GM19035 (cell line): ENCODE data around the gene PLCD1.
A peak's percentile ranks its signal among the peaks of the same experiment; 100 is the strongest.
"Not testable (repeated sequence)": the region's sequence is repeated elsewhere in the genome, so short reads cannot be mapped to it uniquely, and the experiment has no call there.

Experiments
- ATAC-seq: cut with Tn5 transposase; IDR thresholded peaks from one replicate; pipeline ENCODE4 v1.9.1; 2021; ENCODE audit not compliant: unreplicated experiment

Gene PLCD1

GRCh38 chr3:37987751-37988179, 41.7 kb downstream of the PLCD1 start:
- ATAC-seq = no peak

- no peak for ATAC-seq
Observed at GRCh38 chr3:37987315-37987697, 42.1 kb downstream of the PLCD1 start.

- ATAC-seq = no peak
Observed at GRCh38 chr3:37986479-37987314, 42.7 kb downstream of the PLCD1 start.

GRCh38 chr3:37985637-37986320, 43.7 kb downstream of the PLCD1 start:
- no peak for ATAC-seq

GRCh38 chr3:37984596-37984995, 44.8 kb downstream of the PLCD1 start:
- ATAC-seq = no peak

- no peak for ATAC-seq
Observed at GRCh38 chr3:37984051-37984450, 45.4 kb downstream of the PLCD1 start.

GRCh38 chr3:37982331-37982730, 47.1 kb downstream of the PLCD1 start:
- ATAC-seq = no peak

GRCh38 chr3:37981348-37981664, 48.1 kb downstream of the PLCD1 start:
- no peak for ATAC-seq

- no peak for ATAC-seq
Observed at GRCh38 chr3:37980462-37981347, 48.7 kb downstream of the PLCD1 start.

GRCh38 chr3:37979541-37980461, 49.6 kb downstream of the PLCD1 start:
- ATAC-seq = no peak

GRCh38 chr3:37974121-37975083, 55.0 kb downstream of the PLCD1 start:
- ATAC-seq = peak; percentile 84

GRCh38 chr3:37973246-37974054, 56.0 kb downstream of the PLCD1 start:
- no peak for ATAC-seq

GRCh38 chr3:37972056-37972455, 57.4 kb downstream of the PLCD1 start:
- not testable (repeated sequence) for ATAC-seq

GRCh38 chr3:37971467-37971866, 58.0 kb downstream of the PLCD1 start:
- ATAC-seq = no peak

GRCh38 chr3:37970802-37971201, 58.6 kb downstream of the PLCD1 start:
- no peak for ATAC-seq

- ATAC-seq = no peak
Observed at GRCh38 chr3:37969596-37970100, 59.8 kb downstream of the PLCD1 start.

- ATAC-seq = no peak
Observed at GRCh38 chr3:37968813-37969595, 60.4 kb downstream of the PLCD1 start.
